GM19240 (cell line): Measurements from ENCODE around the gene FOXL2NB.
"Not testable (repeated sequence)": the region's sequence is repeated elsewhere in the genome, so short reads cannot be mapped to it uniquely, and the experiment has no call there.

Experiments
- DNase-seq: peaks from one replicate; pipeline ENCODE4 v3.0.0; 2011; ENCODE audit warnings: low spot score; ENCODE audit not compliant: insufficient read length

FOXL2NB gene

GRCh38 chr3:138946663-138947494 is at the start of gene FOXL2NB, which contains the start of gene FOXL2:
TSS of gene FOXL2NB (plus strand) at chr3:138947217. CDS start at chr3:138947365, 148 bp downstream.
TSS of gene FOXL2 (minus strand) at chr3:138947137. CDS start at chr3:138946722, 415 bp downstream.
- no peak for DNase-seq

- DNase-seq: no peak
Observed at GRCh38 chr3:138898301-138898700, 48.7 kb upstream of the FOXL2NB start.

GRCh38 chr3:138898708-138899107 is 48.3 kb upstream of the FOXL2NB start:
- DNase-seq: no peak

- DNase-seq: no peak
Observed at GRCh38 chr3:138899351-138899991, 47.5 kb upstream of the FOXL2NB start.

- DNase-seq: no peak
Observed at GRCh38 chr3:138901567-138901966, 45.5 kb upstream of the FOXL2NB start.

GRCh38 chr3:138902171-138902570 is 44.8 kb upstream of the FOXL2NB start:
- no peak for DNase-seq

GRCh38 chr3:138907539-138907938 is 39.5 kb upstream of the FOXL2NB start:
- no peak for DNase-seq

- DNase-seq: no peak
Observed at GRCh38 chr3:138908846-138909245, 38.2 kb upstream of the FOXL2NB start.

GRCh38 chr3:138909904-138910303 is 37.1 kb upstream of the FOXL2NB start:
- DNase-seq: no peak

GRCh38 chr3:138911621-138912020 is 35.4 kb upstream of the FOXL2NB start:
- no peak for DNase-seq

- DNase-seq: no peak
Observed at GRCh38 chr3:138912237-138912636, 34.8 kb upstream of the FOXL2NB start.

- no peak for DNase-seq
Observed at GRCh38 chr3:138913766-138914165, 33.3 kb upstream of the FOXL2NB start.

GRCh38 chr3:138914870-138915502 is 32.0 kb upstream of the FOXL2NB start:
- no peak for DNase-seq

- peak; percentile 77 for DNase-seq
Observed at GRCh38 chr3:138915503-138916498, 31.2 kb upstream of the FOXL2NB start.

- no peak for DNase-seq
Observed at GRCh38 chr3:138916824-138917223, 30.2 kb upstream of the FOXL2NB start.

- DNase-seq: no peak
Observed at GRCh38 chr3:138919325-138919724, 27.7 kb upstream of the FOXL2NB start.

GRCh38 chr3:138921316-138922292 is 25.4 kb upstream of the FOXL2NB start:
- no peak for DNase-seq

GRCh38 chr3:138922400-138922799 is 24.6 kb upstream of the FOXL2NB start:
- not testable (repeated sequence) for DNase-seq

GRCh38 chr3:138923531-138923994 is 23.5 kb upstream of the FOXL2NB start:
- DNase-seq: peak; percentile 66
